GM21367 (cell line): ENCODE results near the gene RAB33B.
"Not testable (repeated sequence)": the region's sequence is repeated elsewhere in the genome, so short reads cannot be mapped to it uniquely, and the experiment has no call there.

ENCODE experiments used
- ATAC-seq: cut with Tn5 transposase; IDR thresholded peaks from one replicate; pipeline ENCODE4 v1.9.1; 2021; ENCODE audit not compliant: unreplicated experiment

The RAB33B gene

GRCh38 chr4:139461022-139461628 is 7.2 kb downstream of the RAB33B start:
- no peak for ATAC-seq

- not testable (repeated sequence) for ATAC-seq
Measured at GRCh38 chr4:139464512-139464911, 10.6 kb downstream of the RAB33B start.

GRCh38 chr4:139465922-139466321 is 12.0 kb downstream of the RAB33B start:
- no peak for ATAC-seq

GRCh38 chr4:139468756-139469155 is 14.8 kb downstream of the RAB33B start:
- not testable (repeated sequence) for ATAC-seq

- ATAC-seq: no peak
Measured at GRCh38 chr4:139469216-139469615, 15.3 kb downstream of the RAB33B start.

- ATAC-seq: no peak
Measured at GRCh38 chr4:139469869-139470268, 15.9 kb downstream of the RAB33B start.

GRCh38 chr4:139470295-139470694 is 16.4 kb downstream of the RAB33B start:
- no peak for ATAC-seq

GRCh38 chr4:139470997-139471665 is 17.2 kb downstream of the RAB33B start:
- ATAC-seq: no peak

- no peak for ATAC-seq
Measured at GRCh38 chr4:139472852-139473251, 18.9 kb downstream of the RAB33B start.

GRCh38 chr4:139476363-139476762 is 22.4 kb downstream of the RAB33B start:
- no peak for ATAC-seq

- ATAC-seq: no peak
Measured at GRCh38 chr4:139481465-139481864, 27.5 kb downstream of the RAB33B start.

GRCh38 chr4:139483000-139483399 is 29.1 kb downstream of the RAB33B start:
- ATAC-seq: no peak

GRCh38 chr4:139484783-139485311 is 30.9 kb downstream of the RAB33B start:
- ATAC-seq: no peak

GRCh38 chr4:139488442-139488841 is 34.5 kb downstream of the RAB33B start:
- no peak for ATAC-seq

- no peak for ATAC-seq
Measured at GRCh38 chr4:139489638-139490037, 35.7 kb downstream of the RAB33B start.

GRCh38 chr4:139492429-139492828 is 38.5 kb downstream of the RAB33B start:
- ATAC-seq: no peak

GRCh38 chr4:139493176-139493575 is 39.3 kb downstream of the RAB33B start:
- ATAC-seq: no peak

- no peak for ATAC-seq
Measured at GRCh38 chr4:139499186-139499585, 45.3 kb downstream of the RAB33B start.

GRCh38 chr4:139501117-139501516 is 47.2 kb downstream of the RAB33B start:
- ATAC-seq: no peak

- ATAC-seq: no peak
Measured at GRCh38 chr4:139501527-139501926, 47.6 kb downstream of the RAB33B start.

GRCh38 chr4:139501927-139502899 is 48.3 kb downstream of the RAB33B start:
- ATAC-seq: no peak
